Endothelial cell of umbilical vein (primary cell): ENCODE measurements around the gene TERT. TPM values are rescaled to one million over a fixed set of nuclear protein-coding genes. Genes with fewer than 3 reads are reported as not detected.

Experiments used
- BruUV-seq: library from RNA; stranded (reverse); fragments of 400-500 nt; replicated peaks from 2 replicates; lab custom pipeline; 2021; lab: Mats Ljungman, UMichigan
- CTCF ChIA-PET: fragments of 300-600, 350-600 bp; sonication (Branson Sonifier 250); formaldehyde crosslinking; loops from one replicate; lab custom pipeline; 2021; ENCODE audit warnings: antibody characterized with exemption, inconsistent platforms; lab: Charles Lee
- POLR2A ChIA-PET: fragments of 300-600, 350-600 bp; sonication (Branson Sonifier 250); formaldehyde crosslinking; loops from one replicate; lab custom pipeline; 2021; ENCODE audit warnings: antibody characterized with exemption, inconsistent platforms; lab: Charles Lee
- DNase-seq: peaks from one replicate; pipeline ENCODE4 v3.0.0-alpha.2; 2011; ENCODE audit warnings: low read depth, low spot score
- FAIRE-seq: peaks from 2 replicates; lab custom pipeline; 2011; peaks lifted over from hg19 to GRCh38; lab: Jason Lieb, UNC
- H2AFZ ChIP-seq: 2 replicates; pipeline ENCODE4 v1.6.0; 2012; ENCODE audit warnings: low read depth, low read length, control low read depth, inconsistent platforms
- H3K27ac ChIP-seq: 2 replicates; pipeline ENCODE4 v1.5.1; 2011; ENCODE audit warnings: low read depth, mild to moderate bottlenecking, control low read depth, low read length, moderate library complexity; ENCODE audit not compliant: insufficient read depth
- H3K27me3 ChIP-seq, 2 experiments: 2 replicates each; pipeline versions ENCODE4 v1.6.0 to v1.6.1; 2011; ENCODE audit warnings: low read length in 2 of 2, mixed read lengths in 1 of 2; ENCODE audit not compliant: control insufficient read depth in 2 of 2, insufficient read depth in 2 of 2
- H3K36me3 ChIP-seq, 2 experiments: 2 replicates in 1 of 2; 3 replicates in 1 of 2; pipeline ENCODE4 v1.5.1; 2011; ENCODE audit warnings: low read length in 2 of 2, mild to moderate bottlenecking in 1 of 2, moderate library complexity in 1 of 2; ENCODE audit not compliant: control insufficient read depth in 2 of 2, insufficient read depth in 2 of 2; ENCODE audit errors: extremely low read depth in 1 of 2
- H3K4me1 ChIP-seq: 3 replicates; pipeline ENCODE4 v1.5.1; 2011; ENCODE audit warnings: mild to moderate bottlenecking, low read length; ENCODE audit not compliant: control insufficient read depth, insufficient read depth; ENCODE audit errors: extremely low read depth
- H3K4me2 ChIP-seq: 2 replicates; pipeline ENCODE4 v1.6.1; 2011; ENCODE audit warnings: low read length, control low read depth, mixed read lengths; ENCODE audit not compliant: insufficient read depth
- H3K4me3 ChIP-seq, 3 experiments: fragments of 200-600 bp in 1 of 3; sonication (generic), shearing (Covaris generic) in 1 of 3; replicated peaks in 1 of 3; 2 replicates each; pipeline ENCODE4 v1.5.1; 2011 to 2016; ENCODE audit warnings: control low read depth in 3 of 3, low read length in 3 of 3, mild to moderate bottlenecking in 2 of 3, inconsistent platforms in 1 of 3, low read depth in 1 of 3, moderate library complexity in 1 of 3; ENCODE audit not compliant: insufficient read depth in 1 of 3
- H3K79me2 ChIP-seq: 2 replicates; pipeline ENCODE4 v1.6.0; 2012; ENCODE audit warnings: low read length, inconsistent platforms; ENCODE audit not compliant: control insufficient read depth, insufficient read depth
- H3K9ac ChIP-seq: replicated peaks from 2 replicates; pipeline ENCODE3; 2011; ENCODE audit warnings: low read length, control low read depth; ENCODE audit not compliant: insufficient read depth; ENCODE audit errors: extremely low read depth
- H3K9me1 ChIP-seq: replicated peaks from 3 replicates; pipeline ENCODE4 v1.6.0; 2011; ENCODE audit warnings: mild to moderate bottlenecking, low read length; ENCODE audit not compliant: control insufficient read depth, insufficient read depth; ENCODE audit errors: extremely low read depth
- H3K9me3 ChIP-seq: replicated peaks from 2 replicates; pipeline ENCODE4 v1.5.1; 2012; ENCODE audit warnings: low read length, inconsistent platforms; ENCODE audit not compliant: control insufficient read depth, insufficient read depth
- H4K20me1 ChIP-seq: replicated peaks from 2 replicates; pipeline ENCODE3; 2011; ENCODE audit warnings: mild to moderate bottlenecking, low read length; ENCODE audit not compliant: control insufficient read depth, insufficient read depth; ENCODE audit errors: extremely low read depth
- EZH2 ChIP-seq: IDR thresholded peaks from 2 replicates; pipeline ENCODE4 v1.6.1; 2012; ENCODE audit warnings: borderline replicate concordance, low read depth, mild to moderate bottlenecking, moderate library complexity, low read length, inconsistent platforms; ENCODE audit not compliant: severe bottlenecking
- FOS ChIP-seq: IDR thresholded peaks from 2 replicates; pipeline ENCODE4 v1.6.1; 2011; ENCODE audit warnings: mild to moderate bottlenecking, low read length, moderate library complexity, borderline replicate concordance; ENCODE audit not compliant: insufficient read depth
- GATA2 ChIP-seq: IDR thresholded peaks from 2 replicates; pipeline ENCODE4 v1.7.0; 2011; ENCODE audit warnings: low read depth, mild to moderate bottlenecking, moderate library complexity, mixed read lengths, low read length; ENCODE audit not compliant: insufficient read length, insufficient read depth
- JUN ChIP-seq: IDR thresholded peaks from 2 replicates; pipeline ENCODE4 v1.6.1; 2011; ENCODE audit warnings: borderline replicate concordance, low read depth; ENCODE audit not compliant: insufficient read length, insufficient read depth
- MYC ChIP-seq: IDR thresholded peaks from one replicate; pipeline ENCODE4 v1.6.1; 2011; ENCODE audit warnings: mild to moderate bottlenecking, low read depth, low read length
- POLR2A ChIP-seq: IDR thresholded peaks from 2 replicates; pipeline ENCODE4 v1.6.1; 2012; ENCODE audit warnings: low read depth, mild to moderate bottlenecking, control low read depth, low read length
- POLR2AphosphoS5 ChIP-seq: IDR thresholded peaks from 2 replicates; pipeline ENCODE4 v1.6.1; 2012; ENCODE audit warnings: low read depth, mild to moderate bottlenecking, control low read depth, low read length, moderate library complexity; ENCODE audit not compliant: insufficient read depth
- dilution Hi-C: fragments of 300-500 bp; cut with MboI; formaldehyde crosslinking; loops from one replicate; pipeline ENCODE4 v1.15.0; 2019; ENCODE audit warnings: low sequenced_read_pairs; ENCODE audit not compliant: extremely low pct_ligation_motif_present
- intact Hi-C: fragments of 100-400 bp; cut with micrococcal nuclease; formaldehyde crosslinking; loops from one replicate; pipeline ENCODE4 v1.10.0; 2022
- polyA plus RNA-seq, 4 experiments: library from polyadenylated mRNA; depleted of rRNA in 3 of 4; stranded (reverse) in 3 of 4; unstranded in 1 of 4; fragments of >200 nt; gene quantifications; 2 replicates each; pipeline versions ENCODE4 v1.2.1 to v1.2.3, GENCODE V29; 2011 to 2012; ENCODE audit warnings: missing spikeins in 1 of 4
- total RNA-seq: library from RNA; stranded (reverse); gene quantifications from 2 replicates; pipeline ENCODE4 v1.2.3, GENCODE V29; 2021
- TF ChIP-seq, protein P1 (sequence below), 2 donors: IDR thresholded peaks; 1 replicate in 1 of 2; 2 replicates in 1 of 2; pipeline ENCODE4 v1.5.1; 2011; ENCODE audit warnings: low read length in 2 of 2, mild to moderate bottlenecking in 2 of 2, moderate library complexity in 2 of 2, control low read depth in 1 of 2, inconsistent platforms in 1 of 2, low read depth in 1 of 2; ENCODE audit not compliant: insufficient read depth in 1 of 2; ENCODE audit errors: extremely low read depth in 1 of 2
- TF ChIP-seq, protein P2 (sequence below): IDR thresholded peaks from 2 replicates; pipeline ENCODE4 v1.6.1; 2011; ENCODE audit not compliant: insufficient read depth, insufficient read length

TERT gene
- total and polyA plus RNA-seq, 2 donors (not counting 3 experiments of a cell fraction or from before 2014, with no cell fraction given), result 0.04 TPM; not detected in 1

GRCh38 chr5:1293416-1294205 lies 1.3 kb downstream of the TERT start:
- Histone ChIP-seq H3K9ac (no peak overlapping the region), H3K9me1 (no peaks in the 10 kb centered on the region), H3K79me2 (no peaks in the 10 kb centered on the region), H2AFZ (no peak overlapping the region), H3K4me2 (no peak overlapping the region), H3K36me3 (no peaks in the 10 kb centered on the region), H3K9me3 (no peaks in the 10 kb centered on the region), H3K27ac (no peak overlapping the region), H3K4me3 (no peak overlapping the region), H3K27me3 (peaks cover 0 to 13% of the 10 kb centered on the region in 2 experiments), H4K20me1 (no peaks in the 10 kb centered on the region), H3K4me1 (no peaks in the 10 kb centered on the region)
- FAIRE-seq (no peak), DNase-seq (no peak)
- TF ChIP-seq GATA2 (no peak), MYC (no peak), POLR2AphosphoS5 (no peak), JUN (no peak), POLR2A (no peak), EZH2 (no peak), FOS (no peak)
- TF ChIP-seq, protein P1, sequence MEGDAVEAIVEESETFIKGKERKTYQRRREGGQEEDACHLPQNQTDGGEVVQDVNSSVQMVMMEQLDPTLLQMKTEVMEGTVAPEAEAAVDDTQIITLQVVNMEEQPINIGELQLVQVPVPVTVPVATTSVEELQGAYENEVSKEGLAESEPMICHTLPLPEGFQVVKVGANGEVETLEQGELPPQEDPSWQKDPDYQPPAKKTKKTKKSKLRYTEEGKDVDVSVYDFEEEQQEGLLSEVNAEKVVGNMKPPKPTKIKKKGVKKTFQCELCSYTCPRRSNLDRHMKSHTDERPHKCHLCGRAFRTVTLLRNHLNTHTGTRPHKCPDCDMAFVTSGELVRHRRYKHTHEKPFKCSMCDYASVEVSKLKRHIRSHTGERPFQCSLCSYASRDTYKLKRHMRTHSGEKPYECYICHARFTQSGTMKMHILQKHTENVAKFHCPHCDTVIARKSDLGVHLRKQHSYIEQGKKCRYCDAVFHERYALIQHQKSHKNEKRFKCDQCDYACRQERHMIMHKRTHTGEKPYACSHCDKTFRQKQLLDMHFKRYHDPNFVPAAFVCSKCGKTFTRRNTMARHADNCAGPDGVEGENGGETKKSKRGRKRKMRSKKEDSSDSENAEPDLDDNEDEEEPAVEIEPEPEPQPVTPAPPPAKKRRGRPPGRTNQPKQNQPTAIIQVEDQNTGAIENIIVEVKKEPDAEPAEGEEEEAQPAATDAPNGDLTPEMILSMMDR (IDR thresholded peaks at IDR 0.05; ENCODE audit: extremely low read depth in 1 of 2, insufficient read depth in 1 of 2, low read depth in 1 of 2, low read length in 2 of 2), result no peak
- TF ChIP-seq, protein P2, sequence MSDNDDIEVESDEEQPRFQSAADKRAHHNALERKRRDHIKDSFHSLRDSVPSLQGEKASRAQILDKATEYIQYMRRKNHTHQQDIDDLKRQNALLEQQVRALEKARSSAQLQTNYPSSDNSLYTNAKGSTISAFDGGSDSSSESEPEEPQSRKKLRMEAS, result no peak
- intact Hi-C loops (no loop called here), dilution Hi-C loops (no loop called here)
- BruUV-seq, result no TSS peak
- ChIA-PET CTCF (no interaction called here), POLR2A (no interaction called here)
